ENCODE measurements around the gene CACNG5.

CACNG5 gene

GRCh38 chr17:66810951-66811682 lies 23.8 kb upstream of the CACNG5 start:
- DNase-seq (ENCODE audit: insufficient read length, low spot score) = no peak
- FAIRE-seq = no peak

GRCh38 chr17:66811683-66812054 lies 23.2 kb upstream of the CACNG5 start:
- TF ChIP-seq POLR2A (IDR thresholded peaks at IDR 0.05; ENCODE audit: low read depth, low read length) = no peak
- FAIRE-seq (no peak), DNase-seq (ENCODE audit: insufficient read length, low spot score) (no peak)

More at GRCh38 chr17:66810951-66811682, 23.8 kb upstream of the CACNG5 start:
- no peak for TF ChIP-seq POLR2A (IDR thresholded peaks at IDR 0.05; ENCODE audit: low read depth, low read length)

- TF ChIP-seq POLR2A (IDR thresholded peaks at IDR 0.05; ENCODE audit: low read depth, low read length) = no peak
- DNase-seq (ENCODE audit: insufficient read length, low spot score) (no peak), FAIRE-seq (no peak)
These were observed 22.3 kb upstream of the CACNG5 start for GRCh38 chr17:66812571-66812970.

- DNase-seq (ENCODE audit: insufficient read length, low spot score) (no peak), FAIRE-seq (no peak)
- TF ChIP-seq POLR2A (IDR thresholded peaks at IDR 0.05; ENCODE audit: low read depth, low read length) = no peak
These were observed 21.6 kb upstream of the CACNG5 start for GRCh38 chr17:66813296-66813695.

GRCh38 chr17:66814026-66814425 lies 20.9 kb upstream of the CACNG5 start:
- TF ChIP-seq POLR2A (IDR thresholded peaks at IDR 0.05; ENCODE audit: low read depth, low read length) = no peak
- DNase-seq (ENCODE audit: insufficient read length, low spot score) (no peak), FAIRE-seq (no peak)

- no peak for DNase-seq (ENCODE audit: insufficient read length, low spot score)
- no peak for TF ChIP-seq POLR2A (IDR thresholded peaks at IDR 0.05; ENCODE audit: low read depth, low read length)
- FAIRE-seq = no peak
These were observed 20.3 kb upstream of the CACNG5 start for GRCh38 chr17:66814570-66814969.

- FAIRE-seq = no peak
- DNase-seq (ENCODE audit: insufficient read length, low spot score) = no peak
- TF ChIP-seq POLR2A (IDR thresholded peaks at IDR 0.05; ENCODE audit: low read depth, low read length) = no peak
These were observed 17.2 kb upstream of the CACNG5 start for GRCh38 chr17:66817750-66818149.

- DNase-seq (ENCODE audit: insufficient read length, low spot score) (no peak), FAIRE-seq (no peak)
- TF ChIP-seq POLR2A (IDR thresholded peaks at IDR 0.05; ENCODE audit: low read depth, low read length) = no peak
These were observed 15.5 kb upstream of the CACNG5 start for GRCh38 chr17:66819466-66819865.

GRCh38 chr17:66822009-66822408 lies 12.9 kb upstream of the CACNG5 start:
- no peak for FAIRE-seq
- TF ChIP-seq POLR2A (IDR thresholded peaks at IDR 0.05; ENCODE audit: low read depth, low read length) = no peak
- no peak for DNase-seq (ENCODE audit: insufficient read length, low spot score)

- no peak for FAIRE-seq
- no peak for DNase-seq (ENCODE audit: insufficient read length, low spot score)
- no peak for TF ChIP-seq POLR2A (IDR thresholded peaks at IDR 0.05; ENCODE audit: low read depth, low read length)
These were observed 8.1 kb upstream of the CACNG5 start for GRCh38 chr17:66826856-66827255.

GRCh38 chr17:66829386-66829864 lies 5.5 kb upstream of the CACNG5 start:
- peak; percentile 73 for DNase-seq (ENCODE audit: insufficient read length, low spot score)
- TF ChIP-seq POLR2A (IDR thresholded peaks at IDR 0.05; ENCODE audit: low read depth, low read length) = no peak

GRCh38 chr17:66829883-66830282 lies 5.0 kb upstream of the CACNG5 start:
- no peak for TF ChIP-seq POLR2A (IDR thresholded peaks at IDR 0.05; ENCODE audit: low read depth, low read length)
- no peak for FAIRE-seq
- DNase-seq (ENCODE audit: insufficient read length, low spot score) = no peak

More at GRCh38 chr17:66829386-66829864, 5.5 kb upstream of the CACNG5 start:
- FAIRE-seq = no peak

GRCh38 chr17:66830451-66830850 lies 4.5 kb upstream of the CACNG5 start:
- DNase-seq (ENCODE audit: insufficient read length, low spot score) = no peak
- no peak for FAIRE-seq
- TF ChIP-seq POLR2A (IDR thresholded peaks at IDR 0.05; ENCODE audit: low read depth, low read length) = no peak

- no peak for TF ChIP-seq POLR2A (IDR thresholded peaks at IDR 0.05; ENCODE audit: low read depth, low read length)
These were observed 3.3 kb upstream of the CACNG5 start for GRCh38 chr17:66831383-66832210.

More at GRCh38 chr17:66831383-66832210, 3.3 kb upstream of the CACNG5 start:
- no peak for DNase-seq (ENCODE audit: insufficient read length, low spot score)
- FAIRE-seq = no peak
